Activated naive CD4-positive, alpha-beta T cell treated with Interleukin-2 at 50 U/mL for 16 hours (primary cell): ENCODE measurements around the gene SSR4.

ENCODE experiments used
- DNase-seq: peaks from one replicate; pipeline ENCODE4 v3.0.0-alpha.2; 2020

Gene SSR4

DNA sequence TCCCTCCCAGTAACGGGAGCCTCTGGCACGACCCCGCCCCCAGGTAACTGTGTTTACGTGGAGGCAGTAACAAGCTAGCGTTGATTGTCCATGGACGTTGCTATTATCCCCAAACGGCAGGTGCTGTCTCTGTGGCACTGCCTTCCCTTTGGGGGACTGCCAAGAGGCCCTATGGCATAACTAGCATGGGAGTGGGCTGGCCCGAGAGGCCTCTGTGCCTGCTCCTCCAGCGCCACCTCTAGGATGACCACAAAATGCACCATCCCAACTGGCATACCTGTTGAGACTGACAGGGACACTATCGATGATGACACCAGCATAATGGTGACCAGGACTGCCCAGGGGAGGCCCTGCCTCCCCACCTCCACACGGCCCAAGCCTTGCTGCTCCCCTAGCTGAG lies 12.2 kb upstream of the SSR4 start:
- no peak for DNase-seq

DNA sequence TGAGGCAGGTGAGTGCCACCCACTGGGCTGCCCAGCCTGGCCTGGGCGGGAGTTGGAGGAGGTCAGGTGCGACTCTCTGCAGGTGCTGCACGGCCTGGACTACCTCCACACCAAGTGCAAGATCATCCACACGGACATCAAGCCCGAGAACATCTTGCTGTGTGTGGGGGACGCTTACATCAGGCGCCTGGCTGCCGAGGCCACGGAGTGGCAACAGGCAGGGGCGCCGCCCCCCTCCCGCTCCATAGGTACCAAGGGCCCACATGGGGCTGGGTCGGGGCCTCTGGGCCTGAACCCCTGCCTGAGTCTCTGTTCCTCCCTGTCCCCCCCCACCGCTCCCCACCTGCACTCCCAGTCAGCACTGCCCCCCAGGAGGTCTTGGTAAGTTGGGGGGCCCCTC lies 11.6 kb upstream of the SSR4 start:
- DNase-seq = no peak

DNA sequence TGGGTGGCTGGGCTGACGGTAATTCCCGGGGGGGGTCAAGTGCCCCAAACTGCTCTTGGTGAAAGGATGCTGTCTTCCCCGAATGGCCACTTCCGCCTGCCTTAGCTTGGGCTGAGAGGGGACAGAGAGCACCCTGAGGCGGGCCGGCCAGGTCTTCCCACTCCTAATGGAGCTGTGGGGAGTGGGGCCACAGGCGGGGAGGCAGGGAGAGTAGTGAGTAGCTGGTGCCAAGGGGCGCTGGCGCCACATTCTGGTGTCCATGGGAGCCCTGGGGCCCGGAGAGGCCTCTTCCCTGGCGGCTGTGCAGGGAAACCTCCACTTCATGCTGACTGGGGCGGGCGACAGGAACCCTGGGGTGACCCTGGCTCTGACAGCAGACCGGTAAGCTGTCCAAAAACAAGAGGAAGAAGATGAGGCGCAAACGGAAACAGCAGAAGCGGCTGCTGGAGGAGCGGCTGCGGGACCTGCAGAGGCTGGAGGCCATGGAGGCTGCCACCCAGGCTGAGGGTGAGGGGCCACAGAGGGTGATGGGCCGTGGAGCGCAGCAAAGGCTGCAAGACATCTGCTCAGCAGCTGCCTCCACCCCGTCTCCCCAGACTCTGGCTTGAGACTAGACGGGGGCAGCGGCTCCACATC lies 11.0 kb upstream of the SSR4 start:
- no peak for DNase-seq

DNA sequence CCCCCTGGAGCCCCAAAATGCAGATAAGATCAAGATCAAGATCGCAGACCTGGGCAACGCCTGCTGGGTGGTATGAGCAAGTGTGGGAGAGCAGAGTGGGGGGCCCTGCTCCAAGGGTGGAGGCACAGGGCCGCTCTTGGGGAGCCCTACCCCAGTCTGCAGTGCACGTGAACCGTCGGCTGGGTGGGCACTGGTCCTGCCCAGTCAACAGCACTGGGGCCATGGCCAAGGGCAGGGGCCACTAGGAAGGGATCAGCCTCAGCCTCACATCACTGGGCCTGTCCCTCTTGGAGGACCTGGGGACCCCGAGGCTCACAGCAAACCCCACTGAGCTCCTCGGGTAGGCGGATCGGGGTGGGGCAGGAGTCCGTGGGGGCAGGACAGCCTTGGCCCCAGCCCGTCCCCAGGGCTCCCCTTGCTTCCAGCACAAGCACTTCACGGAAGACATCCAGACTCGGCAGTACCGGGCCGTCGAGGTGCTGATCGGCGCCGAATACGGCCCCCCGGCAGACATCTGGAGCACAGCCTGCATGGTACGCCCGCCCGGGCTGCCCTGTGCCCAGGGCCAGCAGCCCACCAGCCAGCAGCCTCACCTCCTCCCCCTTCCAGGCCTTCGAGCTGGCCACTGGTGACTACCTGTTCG lies 10.0 kb upstream of the SSR4 start:
- DNase-seq = no peak

DNA sequence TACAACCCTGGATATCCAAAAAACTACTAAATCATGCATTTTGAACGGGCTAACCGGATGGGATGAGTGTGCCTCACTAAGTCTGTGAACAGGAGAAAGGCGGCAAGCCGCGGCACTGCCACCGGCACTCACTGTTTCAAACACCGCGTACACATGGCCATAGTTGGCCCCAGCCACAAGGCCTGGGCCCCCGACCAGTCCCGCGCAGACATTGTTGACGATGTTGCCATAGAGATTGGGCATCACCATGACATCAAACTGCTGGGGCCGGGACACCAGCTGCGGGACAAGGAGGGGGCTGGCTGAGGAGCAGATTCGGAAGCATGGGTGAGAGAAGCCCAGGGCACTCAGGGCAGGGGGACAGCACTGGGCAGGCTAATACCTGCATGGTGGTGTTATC lies 7.8 kb upstream of the SSR4 start:
- DNase-seq = no peak

DNA sequence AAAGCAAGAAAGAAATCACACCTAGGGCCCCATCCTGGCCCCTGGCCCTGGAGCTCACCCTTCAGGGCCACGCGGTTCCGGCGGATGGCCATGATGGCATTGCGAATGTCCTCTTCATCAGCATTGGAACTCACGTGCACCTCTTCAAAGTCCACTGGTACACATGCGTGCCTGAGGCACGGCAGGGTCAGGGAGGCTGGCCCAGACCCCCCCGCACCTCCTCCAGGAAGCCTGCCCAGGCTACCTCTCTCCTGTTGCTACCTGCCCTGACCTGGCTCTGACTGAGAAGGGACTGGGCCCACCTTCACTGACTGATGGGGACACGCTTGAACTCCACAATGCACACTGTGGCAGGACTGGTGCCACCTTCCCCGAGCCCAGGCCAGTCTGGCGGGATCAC lies 4.8 kb upstream of the SSR4 start:
- DNase-seq = no peak

DNA sequence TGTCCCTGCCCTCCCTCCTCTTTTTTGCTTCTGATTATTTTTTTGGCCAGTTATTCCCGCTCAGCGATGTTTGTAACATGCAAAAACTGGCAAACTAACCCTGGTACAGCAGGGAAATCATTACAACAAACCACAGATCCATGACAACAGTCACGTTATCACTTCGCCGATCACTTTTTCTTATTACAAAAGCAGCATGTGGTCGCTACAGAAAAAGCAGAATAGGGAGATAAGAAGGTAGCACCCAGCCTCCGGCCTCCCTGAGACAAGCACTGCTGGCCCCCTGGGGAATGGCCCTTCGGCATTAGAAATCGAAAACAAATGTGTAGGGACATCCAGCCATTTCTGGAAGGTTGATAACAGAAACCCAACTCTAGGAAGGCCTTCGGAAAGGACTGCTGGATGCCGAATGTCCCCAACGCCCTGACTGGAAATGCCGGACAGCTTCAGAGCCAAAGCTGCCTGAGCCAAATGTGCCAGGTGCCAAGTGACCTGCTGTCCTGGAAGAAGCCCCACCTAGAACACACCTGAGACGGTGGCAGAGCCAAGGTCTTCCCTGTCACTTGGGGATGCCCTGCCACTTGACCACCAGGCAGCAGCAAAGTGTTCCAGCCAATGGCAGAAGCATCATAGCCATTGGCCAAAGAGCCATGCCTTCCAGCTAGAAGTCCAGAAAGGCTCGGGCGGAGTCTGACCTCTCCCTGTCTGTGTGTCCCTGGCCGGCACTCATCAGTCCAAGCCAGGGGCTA lies 3.2 kb upstream of the SSR4 start:
- no peak for DNase-seq

DNA sequence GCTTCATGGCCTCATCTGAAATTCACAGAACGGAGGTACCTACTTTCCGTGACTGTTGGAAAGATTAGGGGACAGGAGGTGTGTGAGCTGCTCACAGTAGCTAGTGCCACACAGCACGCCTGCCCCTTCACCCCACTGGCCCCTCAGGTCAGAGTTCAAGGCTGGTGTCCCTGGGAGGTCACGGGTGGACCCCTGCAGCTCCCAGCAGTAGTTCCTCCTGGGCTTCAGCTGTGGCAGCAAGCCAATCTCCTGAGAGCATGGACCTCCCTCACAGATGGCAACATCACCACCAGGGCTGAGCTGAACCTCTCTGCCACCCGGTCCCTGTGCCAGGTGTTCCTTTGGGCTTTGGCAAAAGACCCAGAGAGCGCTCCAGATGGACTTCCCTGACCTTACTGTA lies 2.1 kb upstream of the SSR4 start:
- no peak for DNase-seq

DNA sequence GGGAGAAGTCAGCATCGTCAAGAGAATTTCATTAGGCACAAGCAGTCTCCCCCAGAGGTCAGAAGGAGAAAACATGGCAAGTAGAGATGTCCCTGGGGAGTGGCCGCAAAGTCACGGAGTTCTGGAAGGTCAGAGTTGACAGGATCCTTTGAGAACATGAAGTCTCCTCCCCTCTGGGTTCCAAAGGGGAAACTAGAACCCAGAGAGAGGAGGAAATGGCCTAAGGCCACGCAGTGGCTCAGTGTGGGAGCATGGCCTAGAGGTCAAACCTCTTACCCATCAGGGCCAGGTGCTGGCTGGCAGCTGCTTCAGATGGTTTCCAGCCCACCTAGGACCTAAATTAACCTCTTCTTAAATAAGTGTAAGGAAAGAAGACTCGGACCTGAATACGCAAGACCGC lies 1.2 kb upstream of the SSR4 start:
- no peak for DNase-seq

DNA sequence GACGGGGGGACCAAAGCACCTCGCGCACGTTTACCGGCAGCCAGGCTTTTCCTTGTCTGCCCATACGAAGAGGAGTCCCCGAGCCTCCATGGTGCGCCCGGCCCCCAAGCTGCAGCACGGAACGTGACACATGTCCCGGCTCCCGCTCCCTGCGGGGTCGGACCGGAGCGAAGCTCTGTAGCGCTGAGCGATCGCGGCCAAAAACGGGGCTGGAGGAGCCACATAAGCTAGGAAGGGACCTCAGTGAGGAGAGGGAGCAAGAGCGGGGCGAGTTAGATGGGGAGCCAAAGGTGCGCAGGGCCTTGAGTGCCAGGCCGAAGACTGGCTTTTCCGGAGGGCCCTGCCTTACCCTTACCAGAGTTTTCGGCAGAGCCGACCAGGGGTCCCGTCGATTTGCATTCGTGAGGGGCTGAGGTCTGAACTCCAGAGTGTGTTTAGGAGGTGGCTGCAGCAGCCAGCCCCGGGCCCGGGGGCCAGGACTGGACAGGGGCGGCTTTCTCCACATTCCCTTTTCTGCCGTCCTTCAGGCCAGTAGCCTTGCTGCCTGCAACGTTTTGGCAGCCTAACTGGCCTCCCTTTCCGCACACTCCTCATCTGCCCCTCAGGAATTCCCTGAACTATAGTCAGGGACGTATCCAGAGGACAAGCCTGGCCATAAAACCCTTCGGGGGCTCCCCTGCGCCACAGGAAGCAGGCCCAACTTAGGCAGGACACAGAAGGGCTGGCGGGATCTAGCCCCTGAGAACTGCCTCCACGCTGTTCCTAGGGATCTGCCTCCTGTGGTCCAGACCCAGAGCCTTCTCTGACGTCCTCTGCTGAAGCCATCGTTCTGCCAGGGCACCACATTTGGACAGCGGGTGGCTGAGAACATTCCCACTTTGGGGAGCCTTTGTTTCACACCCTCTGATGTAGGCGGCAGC lies 689 bp downstream of the SSR4 start:
- DNase-seq = peak; percentile 28

DNA sequence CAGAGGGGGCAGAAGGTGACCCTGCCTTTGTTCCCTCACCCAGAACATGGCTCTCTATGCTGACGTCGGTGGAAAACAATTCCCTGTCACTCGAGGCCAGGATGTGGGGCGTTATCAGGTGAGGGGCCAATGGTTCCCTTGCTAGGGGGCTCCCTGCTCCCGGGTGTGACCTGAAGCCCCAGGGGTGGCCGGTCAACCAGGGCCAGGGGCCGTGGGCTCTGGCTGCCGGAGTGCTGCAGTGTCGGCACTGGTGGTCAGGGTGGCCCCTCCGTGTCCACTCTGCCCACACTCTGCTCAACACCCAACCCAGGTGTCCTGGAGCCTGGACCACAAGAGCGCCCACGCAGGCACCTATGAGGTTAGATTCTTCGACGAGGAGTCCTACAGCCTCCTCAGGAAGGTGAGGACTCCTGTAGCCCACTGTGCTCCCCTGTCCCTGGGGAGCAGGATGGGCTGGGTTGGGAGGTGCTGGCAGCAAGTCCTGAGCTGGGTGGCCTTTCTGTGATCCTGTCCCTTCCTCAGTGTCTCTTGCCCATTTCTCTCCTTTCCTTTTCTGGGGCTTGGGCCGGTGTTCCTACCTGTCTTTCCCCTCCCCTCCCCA lies 3.0 kb downstream of the SSR4 start:
- DNase-seq = no peak

DNA sequence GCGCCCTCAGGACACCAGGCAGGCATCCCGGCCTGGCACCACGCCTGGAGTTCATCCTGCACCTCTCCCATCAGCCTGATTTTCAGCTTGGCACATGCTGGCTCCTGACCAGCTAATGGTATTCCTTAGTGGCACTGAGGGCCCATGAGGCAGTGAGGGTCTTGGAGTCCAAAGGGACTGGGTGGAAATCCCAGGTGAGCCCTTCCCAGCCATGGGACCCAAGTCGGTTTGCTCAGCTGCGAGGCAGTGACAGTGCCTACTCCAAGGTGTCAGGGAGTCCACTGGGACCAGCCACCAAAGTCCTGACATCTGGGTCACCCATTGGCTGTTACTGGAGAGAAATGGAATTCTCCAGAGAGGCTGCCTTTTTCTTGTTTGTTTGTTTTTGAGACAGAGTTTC lies 4.9 kb downstream of the SSR4 start:
- no peak for DNase-seq

DNA sequence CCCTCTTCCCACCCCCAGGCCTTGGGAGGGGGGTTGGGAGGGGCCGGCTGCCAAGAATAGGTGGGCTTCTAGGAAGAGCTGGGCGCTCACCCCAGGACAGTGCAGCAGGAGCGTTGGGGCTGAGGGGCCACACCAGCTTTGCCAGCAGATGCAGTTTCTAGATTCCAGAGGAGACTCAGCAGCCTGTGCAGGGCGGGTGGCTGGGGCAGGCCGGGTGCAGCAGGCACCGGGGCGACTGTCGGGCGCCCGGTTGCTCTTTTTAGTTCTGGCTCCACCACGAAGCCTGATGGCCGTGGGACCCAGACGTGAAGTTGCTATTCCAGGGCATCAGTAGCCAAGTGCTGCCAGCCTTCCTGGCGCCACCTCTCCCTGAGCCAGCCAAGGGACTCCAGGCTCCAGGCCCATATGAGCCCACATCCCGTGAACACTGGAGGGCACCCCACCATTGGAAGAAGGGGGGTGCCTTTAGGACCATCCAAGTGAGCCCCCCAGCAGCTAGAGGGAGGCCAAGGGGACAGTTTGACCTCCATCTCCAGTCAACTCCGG lies 5.8 kb downstream of the SSR4 start:
- DNase-seq = no peak

DNA sequence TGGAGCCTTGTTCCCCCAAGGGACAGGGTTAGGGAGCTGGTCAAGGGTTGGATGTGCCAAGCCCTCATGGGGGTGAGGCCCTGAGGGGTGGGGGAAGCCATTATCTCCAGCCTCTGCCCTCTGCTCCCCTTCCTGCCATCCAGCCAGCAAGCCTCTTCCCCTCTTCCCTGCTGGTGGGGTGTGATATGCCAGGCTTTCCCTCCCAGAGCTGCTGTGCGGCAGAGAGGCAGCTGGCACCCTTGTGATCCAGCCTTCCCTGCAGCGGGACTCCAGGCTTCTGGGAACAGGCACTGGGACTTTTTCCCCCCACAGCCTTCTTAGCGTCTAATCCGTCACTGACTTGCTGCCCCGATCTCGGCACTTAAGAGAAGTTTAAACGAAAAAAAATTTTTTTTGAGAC lies 6.3 kb downstream of the SSR4 start:
- DNase-seq = no peak

DNA sequence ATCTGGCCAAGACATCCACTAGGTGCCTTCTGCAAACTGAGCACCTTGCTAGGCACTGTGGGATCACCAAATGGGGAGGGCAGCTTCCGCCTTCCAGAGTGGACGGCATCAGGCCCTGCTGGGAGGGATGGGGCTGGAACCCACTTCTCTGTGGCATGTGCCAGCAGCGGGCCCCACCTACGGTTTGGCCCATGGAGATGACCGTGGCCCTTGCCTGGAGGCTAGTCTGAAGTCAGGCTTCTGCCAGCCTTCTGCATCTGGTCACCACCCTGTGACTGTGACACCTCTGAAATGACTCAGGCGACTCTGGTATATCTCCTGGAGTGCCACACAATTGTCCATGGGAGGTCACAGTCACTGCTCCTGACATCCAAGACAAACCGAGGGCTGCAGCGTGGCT lies 7.2 kb downstream of the SSR4 start:
- no peak for DNase-seq

DNA sequence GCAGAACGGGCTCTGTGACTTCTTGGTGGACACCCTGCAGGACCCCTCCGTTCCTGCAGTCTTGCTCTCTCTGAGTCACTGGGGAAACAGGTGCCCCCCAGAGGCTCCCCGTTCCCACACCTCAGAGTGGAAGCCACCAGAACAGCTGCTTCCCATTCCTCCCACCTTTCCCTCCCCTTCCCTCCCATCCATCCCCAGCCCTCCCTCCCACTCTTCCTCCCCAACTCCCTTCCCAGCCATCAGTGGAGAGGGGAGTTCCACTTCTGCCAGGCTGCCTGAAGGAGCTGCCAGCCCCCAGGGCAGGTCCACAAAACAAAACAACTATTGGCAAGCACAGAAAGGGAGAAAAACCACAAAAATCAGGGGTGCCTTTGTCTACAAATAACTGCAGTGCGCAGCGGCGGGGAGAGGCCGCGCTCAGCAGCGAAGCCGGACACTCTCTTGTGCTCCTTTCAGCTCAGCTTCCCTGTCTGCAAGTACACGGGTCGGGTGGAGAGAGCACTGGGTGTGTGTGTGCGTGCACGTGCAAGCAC lies 8.1 kb downstream of the SSR4 start:
- no peak for DNase-seq

DNA sequence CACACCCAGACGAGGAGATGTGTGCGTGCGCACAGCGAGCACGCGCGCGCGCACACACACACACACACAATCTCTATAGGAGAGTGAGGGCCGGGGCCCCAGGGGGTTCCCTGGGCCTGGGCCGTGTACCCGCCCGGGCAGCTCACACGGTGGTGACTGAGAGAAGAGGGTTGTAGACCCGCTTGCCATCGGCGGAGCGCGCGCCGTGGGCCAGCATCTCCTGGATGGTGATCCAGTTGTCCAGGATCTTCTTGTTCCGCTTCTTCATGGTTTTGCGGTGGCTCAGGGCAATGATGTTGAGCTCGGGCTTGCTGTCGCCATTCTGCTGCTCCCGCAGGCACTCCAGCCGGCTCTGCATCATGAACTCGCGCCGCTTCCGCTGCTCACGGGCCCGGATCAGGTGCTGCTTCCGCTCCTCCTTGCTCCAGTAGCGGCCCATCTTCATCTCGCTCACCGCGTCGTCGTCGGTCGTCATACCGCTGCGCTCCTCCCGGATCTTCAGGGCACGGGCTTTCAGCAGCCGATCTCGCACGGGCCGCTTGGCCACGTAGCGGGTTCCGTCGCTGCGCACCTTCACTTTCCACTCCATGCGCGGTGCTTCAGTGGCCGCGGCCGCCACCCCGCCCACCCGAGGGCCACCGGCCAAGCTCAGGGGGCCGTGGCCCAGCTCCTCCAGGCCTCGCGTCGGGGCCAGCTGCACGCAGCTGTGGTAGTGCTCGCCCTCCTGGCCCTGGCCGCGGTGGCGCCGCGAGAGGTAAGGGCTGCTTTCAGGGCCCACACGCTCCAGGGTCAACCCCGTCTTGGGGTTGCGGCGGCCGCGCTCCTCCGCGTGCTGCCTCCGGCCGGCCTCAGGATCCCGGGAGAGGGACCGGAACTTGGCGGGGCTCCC lies 9.0 kb downstream of the SSR4 start:
- DNase-seq = no peak

DNA sequence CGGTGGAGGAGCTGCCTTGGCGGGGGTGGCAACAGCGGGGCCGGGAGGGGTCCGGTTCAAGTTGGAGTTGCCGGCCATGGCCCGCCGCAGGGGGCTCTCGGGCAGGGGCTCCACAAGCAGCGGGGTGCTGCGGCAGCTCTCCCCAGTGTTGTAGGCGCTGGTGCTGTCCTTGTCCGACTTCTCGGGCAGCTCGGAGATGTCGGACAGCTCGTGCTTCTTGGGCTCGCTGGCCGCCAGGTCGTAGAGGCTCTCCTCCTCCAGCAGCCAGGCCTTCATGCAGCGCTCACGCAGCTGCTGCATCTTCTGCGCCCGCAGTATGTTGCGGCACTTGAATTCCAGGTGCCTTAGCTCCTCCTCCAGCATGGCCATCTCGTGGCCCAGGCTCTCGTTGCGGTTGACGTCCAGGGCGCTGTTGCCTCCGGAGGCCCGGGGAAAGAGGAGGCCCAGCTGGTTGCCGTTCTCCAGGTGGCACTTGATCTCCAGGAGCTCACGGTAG lies 9.7 kb downstream of the SSR4 start:
- no peak for DNase-seq

DNA sequence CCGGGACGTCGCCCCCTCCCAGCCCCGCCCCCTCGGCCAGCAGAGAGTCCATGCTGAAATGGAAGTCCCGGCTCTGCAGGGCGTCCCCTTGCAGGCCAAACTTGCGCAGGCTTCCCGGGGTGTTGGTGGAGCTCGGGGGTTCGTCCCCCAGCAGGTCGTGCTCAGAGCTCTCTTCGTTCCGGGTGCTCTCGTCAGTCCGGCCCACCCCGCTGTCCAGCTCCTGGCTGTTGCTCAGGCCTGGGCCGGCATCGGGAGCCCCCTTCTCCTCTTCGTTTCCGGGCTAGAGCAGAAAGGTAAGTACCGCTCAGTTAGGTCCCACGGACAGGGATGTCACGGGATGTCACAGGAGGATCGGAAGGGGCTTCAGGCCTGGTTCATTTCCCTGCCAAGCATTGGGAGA lies 10.2 kb downstream of the SSR4 start:
- DNase-seq = no peak

DNA sequence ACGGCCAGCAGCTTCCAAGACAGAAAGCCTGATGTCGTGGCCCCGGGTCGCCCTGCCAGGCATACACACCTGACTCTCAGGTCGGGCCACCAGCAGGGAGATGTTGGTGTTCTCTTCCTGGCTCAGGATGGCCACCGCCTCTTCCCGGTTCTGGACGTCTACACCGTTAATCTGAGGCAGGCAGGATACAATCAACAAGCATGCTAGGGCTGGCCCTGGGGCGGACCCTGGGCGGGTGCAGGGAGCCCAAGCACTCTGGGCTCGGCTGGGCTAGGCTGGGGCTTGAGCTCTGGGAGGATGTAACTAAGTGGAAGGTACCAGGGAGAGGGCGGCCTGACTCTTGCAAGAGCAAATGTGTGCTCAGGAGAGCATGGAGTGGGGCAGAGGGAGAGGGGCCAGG lies 11.0 kb downstream of the SSR4 start:
- no peak for DNase-seq

DNA sequence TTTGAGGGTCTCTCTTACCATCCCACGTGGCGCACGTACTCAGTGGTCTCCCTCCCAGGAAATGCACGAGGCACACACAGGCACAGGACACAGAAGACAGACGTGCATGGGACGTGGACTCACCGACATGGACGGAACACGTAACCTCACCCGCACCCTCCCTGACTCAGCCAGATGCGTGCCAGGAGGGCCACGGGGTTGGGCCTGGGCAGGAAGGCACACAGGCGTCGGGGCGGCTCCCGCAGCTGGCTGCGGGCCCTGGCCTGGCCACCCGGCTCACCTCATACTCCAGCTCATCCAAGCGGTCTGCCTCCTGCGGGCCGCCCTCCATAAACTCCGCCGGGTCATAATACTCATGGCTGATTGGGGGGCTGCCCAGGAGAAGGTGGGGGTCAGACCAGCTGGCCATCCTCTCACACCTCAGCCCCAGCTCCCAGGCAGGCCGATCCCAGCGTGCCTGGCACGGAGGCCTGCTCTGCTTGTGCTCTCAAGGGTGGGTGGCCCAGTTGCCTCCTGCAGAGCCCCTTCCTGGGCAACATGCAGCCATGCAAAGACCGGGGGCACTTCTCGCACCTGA lies 12.6 kb downstream of the SSR4 start:
- DNase-seq = no peak
